Keratinocyte (primary cell): ENCODE results near the gene KRTAP10-4. TPM values are rescaled to one million over a fixed set of nuclear protein-coding genes. Genes with fewer than 3 reads are reported as not detected.

Source experiments
- DNase-seq: peaks from one replicate; pipeline ENCODE4 v3.0.0-alpha.2; 2011; ENCODE audit warnings: low read depth, missing footprints, low spot score
- FAIRE-seq: peaks from 2 replicates; lab custom pipeline; 2011; peaks lifted over from hg19 to GRCh38; lab: Jason Lieb, UNC
- H2AFZ ChIP-seq: 2 replicates; pipeline ENCODE4 v1.6.0; 2012; ENCODE audit warnings: low read length, control low read depth, inconsistent platforms; ENCODE audit not compliant: control insufficient read depth
- H3K27ac ChIP-seq: 2 replicates; pipeline ENCODE4 v1.5.1; 2011; ENCODE audit warnings: low read length; ENCODE audit not compliant: control insufficient read depth, insufficient read depth
- H3K27me3 ChIP-seq: 3 replicates; pipeline ENCODE4 v1.6.0; 2011; ENCODE audit warnings: low read length; ENCODE audit not compliant: control insufficient read depth, insufficient read depth; ENCODE audit errors: extremely low read depth
- H3K36me3 ChIP-seq, 2 experiments: 2 replicates in 1 of 2; 3 replicates in 1 of 2; pipeline ENCODE4 v1.5.1; 2011; ENCODE audit warnings: low read length in 2 of 2, mild to moderate bottlenecking in 1 of 2; ENCODE audit not compliant: control insufficient read depth in 2 of 2, insufficient read depth in 2 of 2; ENCODE audit errors: extremely low read depth in 1 of 2
- H3K4me1 ChIP-seq: 3 replicates; pipeline ENCODE4 v1.5.1; 2011; ENCODE audit warnings: low read length; ENCODE audit not compliant: control insufficient read depth, insufficient read depth; ENCODE audit errors: extremely low read depth
- H3K4me2 ChIP-seq: 3 replicates; pipeline ENCODE4 v1.6.0; 2011; ENCODE audit warnings: low read depth, low read length; ENCODE audit not compliant: control insufficient read depth, insufficient read depth; ENCODE audit errors: extremely low read depth
- H3K4me3 ChIP-seq, 3 experiments: fragments of 200-600 bp in 1 of 3; sonication (generic) in 1 of 3; 2 replicates in 2 of 3; 3 replicates in 1 of 3; pipeline ENCODE4 v1.5.1; 2011 to 2016; ENCODE audit warnings: low read length in 3 of 3, mild to moderate bottlenecking in 3 of 3, control low read depth in 2 of 3, inconsistent platforms in 1 of 3, low read depth in 1 of 3, mixed read lengths in 1 of 3, mixed run types in 1 of 3, moderate library complexity in 1 of 3; ENCODE audit not compliant: control insufficient read depth in 2 of 3, insufficient read depth in 2 of 3; ENCODE audit errors: extremely low read depth in 1 of 3
- H3K79me2 ChIP-seq: 2 replicates; pipeline ENCODE4 v1.6.0; 2012; ENCODE audit warnings: low read length; ENCODE audit not compliant: control insufficient read depth, insufficient read depth
- H3K9ac ChIP-seq: 3 replicates; pipeline ENCODE4 v1.6.0; 2011; ENCODE audit warnings: low read length; ENCODE audit not compliant: control insufficient read depth, insufficient read depth; ENCODE audit errors: extremely low read depth
- H3K9me1 ChIP-seq: 3 replicates; pipeline ENCODE4 v1.6.0; 2011; ENCODE audit warnings: low read length; ENCODE audit not compliant: control insufficient read depth, insufficient read depth; ENCODE audit errors: extremely low read depth
- H3K9me3 ChIP-seq: 2 replicates; pipeline ENCODE4 v1.5.1; 2012; ENCODE audit warnings: low read depth, low read length; ENCODE audit not compliant: control insufficient read depth
- H4K20me1 ChIP-seq: 3 replicates; pipeline ENCODE4 v1.6.0; 2011; ENCODE audit warnings: low read length; ENCODE audit not compliant: control insufficient read depth, insufficient read depth; ENCODE audit errors: extremely low read depth
- CTCF ChIP-seq, 3 experiments: IDR thresholded peaks in 1 of 3; conservative IDR thresholded peaks in 1 of 3; optimal IDR thresholded peaks in 1 of 3; 2 replicates in 2 of 3; 3 replicates in 1 of 3; pipeline versions ENCODE3 to v1.5.1; 2011; ENCODE audit warnings: low read length in 3 of 3, mild to moderate bottlenecking in 3 of 3, moderate library complexity in 2 of 3, control low read depth in 1 of 3, inconsistent platforms in 1 of 3; ENCODE audit not compliant: insufficient read depth in 2 of 3; ENCODE audit errors: extremely low read depth in 1 of 3
- EZH2 ChIP-seq: IDR thresholded peaks from one replicate; pipeline ENCODE4 v1.6.1; 2012; ENCODE audit warnings: inconsistent platforms, mild to moderate bottlenecking, low read length, moderate library complexity
- dilution Hi-C: fragments of 300-500 bp; cut with MboI; formaldehyde crosslinking; loops from one replicate; pipeline ENCODE4 v1.7.0; 2020; ENCODE audit warnings: low sequenced_read_pairs; ENCODE audit not compliant: extremely low pct_ligation_motif_present
- polyA plus RNA-seq, 5 experiments: library from polyadenylated mRNA; depleted of rRNA in 3 of 5; stranded (reverse) in 3 of 5; stranded (forward) in 1 of 5; unstranded in 1 of 5; fragments of >200 nt; gene quantifications; 1 replicate in 1 of 5; 2 replicates in 3 of 5; 3 replicates in 1 of 5; pipeline versions ENCODE4 v1.2.1 to v1.2.3, GENCODE V29; 2011 to 2012; ENCODE audit warnings: missing spikeins in 2 of 5, low read depth in 1 of 5, low replicate concordance in 1 of 5

Gene KRTAP10-4
- polyA plus RNA-seq, 1 donor (not counting 4 experiments of a cell fraction or from before 2014, with no cell fraction given): not detected

GRCh38 chr21:44530903-44531605, 42.5 kb upstream of the KRTAP10-4 start:
- Histone ChIP-seq H4K20me1 (no peaks in the 10 kb centered on the region), H2AFZ (no peak overlapping the region), H3K4me2 (no peak overlapping the region), H3K36me3 (no peaks in the 10 kb centered on the region), H3K4me3 (no peak overlapping the region), H3K9me3 (peaks cover 6% of the 10 kb centered on the region), H3K4me1 (no peaks in the 10 kb centered on the region), H3K27me3 (no peaks in the 10 kb centered on the region), H3K9me1 (no peaks in the 10 kb centered on the region), H3K9ac (no peak overlapping the region), H3K79me2 (no peaks in the 10 kb centered on the region), H3K27ac (no peak overlapping the region)
- dilution Hi-C loops: no loop called here
- TF ChIP-seq EZH2 (no peak), CTCF (optimal IDR thresholded peaks at IDR 0.05 in 1 of 3, IDR thresholded peaks at IDR 0.05 in 1 of 3, conservative IDR thresholded peaks at IDR 0.05 in 1 of 3; ENCODE audit: extremely low read depth in 1 of 3, insufficient read depth in 2 of 3, low read length in 3 of 3) (no peak)
- no peak for FAIRE-seq
- DNase-seq: no peak

GRCh38 chr21:44531606-44532564, 41.6 kb upstream of the KRTAP10-4 start:
- H3K4me2 ChIP-seq: no peak overlapping the region
- no peaks in the 10 kb centered on the region for H3K27me3 ChIP-seq
- dilution Hi-C loops: no loop called here
- peaks cover 6% of the 10 kb centered on the region for H3K9me3 ChIP-seq
- no peaks in the 10 kb centered on the region for H4K20me1 ChIP-seq
- H3K9me1 ChIP-seq: no peaks in the 10 kb centered on the region
- no peak for FAIRE-seq
- H3K27ac ChIP-seq: no peak overlapping the region
- H3K79me2 ChIP-seq: no peaks in the 10 kb centered on the region
- TF ChIP-seq EZH2 (no peak), CTCF (optimal IDR thresholded peaks at IDR 0.05 in 1 of 3, IDR thresholded peaks at IDR 0.05 in 1 of 3, conservative IDR thresholded peaks at IDR 0.05 in 1 of 3; ENCODE audit: extremely low read depth in 1 of 3, insufficient read depth in 2 of 3, low read length in 3 of 3) (no peak)
- no peak for DNase-seq
- H3K36me3 ChIP-seq: no peaks in the 10 kb centered on the region
- no peaks in the 10 kb centered on the region for H3K4me1 ChIP-seq
- H3K9ac ChIP-seq: no peak overlapping the region
- no peak overlapping the region for H3K4me3 ChIP-seq
- H2AFZ ChIP-seq: no peak overlapping the region
